HG03342 (cell line): ENCODE results near the gene ANKH.

Source experiments
- ATAC-seq: cut with Tn5 transposase; IDR thresholded peaks from one replicate; pipeline ENCODE4 v1.9.1; 2021; ENCODE audit warnings: mild to moderate bottlenecking, moderate library complexity; ENCODE audit not compliant: unreplicated experiment

Gene ANKH

DNA sequence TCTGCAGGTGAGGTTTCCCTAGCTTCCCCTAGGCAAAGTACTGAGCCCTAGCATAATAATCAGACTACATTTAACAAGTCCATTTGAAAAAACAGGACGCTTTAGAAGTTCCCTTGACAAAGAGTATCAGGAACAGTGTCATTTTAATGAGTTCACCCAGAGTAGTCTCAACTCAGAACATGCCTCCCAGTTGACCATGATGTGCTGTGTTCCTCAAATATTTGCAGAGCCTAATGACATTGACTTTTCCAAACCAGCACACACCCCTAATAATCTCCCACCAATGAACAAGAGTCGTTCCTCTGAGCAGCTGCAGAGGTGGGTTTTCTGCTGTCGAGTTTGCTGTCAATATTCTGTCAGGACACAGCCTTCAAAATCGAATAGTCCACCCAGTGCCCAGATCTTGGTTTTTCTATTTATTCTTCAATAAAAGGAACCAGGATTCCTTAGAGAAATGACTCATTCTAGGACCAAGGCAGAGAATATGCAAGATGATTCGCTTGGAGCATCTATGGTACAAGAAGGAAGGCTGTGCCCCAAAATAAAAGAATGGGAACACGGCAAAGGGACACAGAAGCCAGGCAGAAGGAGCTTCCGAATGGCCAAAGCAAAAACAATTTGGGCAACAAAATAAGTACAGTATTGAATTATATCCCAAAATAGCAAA lies 149.5 kb downstream of the ANKH start:
- ATAC-seq: no peak

DNA sequence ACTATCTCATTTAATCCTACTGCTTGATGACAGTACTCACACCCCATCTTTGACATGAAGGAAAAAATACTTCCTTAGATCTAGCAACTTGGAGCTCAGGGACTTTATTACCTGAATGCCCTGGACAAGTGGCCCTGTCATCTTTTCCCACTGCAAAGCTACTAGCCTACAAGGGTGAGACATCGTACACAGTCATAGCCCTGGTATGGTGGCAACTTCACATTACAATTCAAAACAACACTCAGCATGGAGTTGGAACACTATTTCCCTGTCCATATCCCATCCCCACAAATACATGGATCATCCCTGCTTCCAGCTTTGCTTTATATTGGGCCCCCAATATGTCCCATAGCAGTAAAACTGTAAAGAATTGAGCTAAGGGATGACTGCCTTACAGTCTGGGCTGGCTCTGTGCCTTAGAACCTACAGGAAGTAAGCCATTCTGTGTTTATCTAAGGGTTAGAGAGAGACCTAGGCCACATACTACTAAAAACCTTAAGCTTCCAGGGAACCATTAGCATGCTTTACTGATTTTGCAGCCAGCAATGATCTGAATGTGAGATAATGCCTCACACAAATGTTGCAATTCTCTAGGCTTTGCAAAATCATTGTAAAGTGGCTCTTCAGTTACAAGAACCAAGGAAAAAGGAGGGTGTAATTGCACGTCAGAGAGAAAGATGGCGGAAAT lies 151.2 kb downstream of the ANKH start:
- ATAC-seq: no peak

DNA sequence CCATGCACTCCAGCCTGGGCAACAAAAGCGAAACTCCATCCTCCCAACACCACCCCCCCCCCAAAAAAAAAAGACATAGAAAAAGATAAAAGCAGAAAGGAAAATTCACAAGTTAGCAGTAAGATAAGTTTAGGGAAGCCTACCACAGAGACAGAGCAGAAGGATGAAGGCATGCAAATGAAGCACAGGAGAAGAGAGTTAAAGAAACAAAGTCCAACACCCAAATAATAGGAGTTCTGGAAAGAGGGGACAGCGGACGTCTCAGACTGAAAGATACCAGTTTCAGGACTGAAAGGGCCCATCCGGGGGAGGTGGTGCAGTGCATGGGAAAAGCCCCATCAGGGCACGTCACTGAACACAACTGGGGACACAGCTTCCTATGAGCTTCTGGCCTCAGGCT lies 152.8 kb downstream of the ANKH start:
- no peak for ATAC-seq

DNA sequence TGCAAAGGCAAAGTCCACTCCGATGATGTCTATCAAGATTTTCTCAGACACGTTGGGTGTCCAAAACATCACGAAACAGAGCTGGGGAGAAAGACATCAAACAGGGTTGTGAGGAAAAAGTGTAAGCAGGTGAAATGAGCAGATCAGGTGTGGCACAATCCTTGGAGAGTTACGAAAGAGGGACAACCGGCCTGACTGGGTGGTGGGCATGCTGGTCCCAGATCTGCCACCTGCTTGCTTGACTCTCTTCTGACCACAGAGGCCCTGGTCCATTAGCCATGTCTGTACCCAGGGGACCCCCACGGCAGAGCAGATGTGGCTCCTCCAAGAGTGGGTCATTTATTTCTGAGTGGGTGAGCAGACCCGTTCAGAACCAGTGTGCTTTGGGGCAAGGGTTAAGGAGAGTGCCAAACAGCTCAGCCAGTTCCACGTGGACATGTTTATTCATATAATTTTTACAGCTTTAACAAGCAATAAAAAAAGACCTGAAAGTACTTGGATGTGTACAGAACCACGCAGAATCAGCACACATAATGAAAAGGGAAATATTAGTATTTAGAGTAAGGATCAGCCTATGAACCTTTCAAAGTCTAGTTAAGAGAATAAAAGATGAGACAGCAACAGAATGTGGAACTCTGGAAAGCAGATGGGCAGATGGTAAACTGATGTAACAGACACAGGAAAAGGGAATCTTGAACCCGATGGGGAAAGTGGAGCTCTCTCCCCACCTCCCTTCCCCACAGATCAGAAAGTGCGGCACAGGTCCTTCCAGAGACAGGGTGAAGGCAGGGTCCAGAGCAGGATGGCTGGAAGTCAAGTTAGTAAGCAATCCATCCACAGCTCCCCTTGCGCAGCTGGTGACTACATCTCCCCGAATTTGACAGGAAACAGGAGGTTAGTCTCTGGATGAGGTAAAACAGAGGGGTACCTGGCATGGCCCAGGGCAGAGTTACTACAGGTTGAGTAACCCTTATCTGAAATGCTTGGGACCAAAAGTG lies 154.5 kb downstream of the ANKH start:
- ATAC-seq: no peak

DNA sequence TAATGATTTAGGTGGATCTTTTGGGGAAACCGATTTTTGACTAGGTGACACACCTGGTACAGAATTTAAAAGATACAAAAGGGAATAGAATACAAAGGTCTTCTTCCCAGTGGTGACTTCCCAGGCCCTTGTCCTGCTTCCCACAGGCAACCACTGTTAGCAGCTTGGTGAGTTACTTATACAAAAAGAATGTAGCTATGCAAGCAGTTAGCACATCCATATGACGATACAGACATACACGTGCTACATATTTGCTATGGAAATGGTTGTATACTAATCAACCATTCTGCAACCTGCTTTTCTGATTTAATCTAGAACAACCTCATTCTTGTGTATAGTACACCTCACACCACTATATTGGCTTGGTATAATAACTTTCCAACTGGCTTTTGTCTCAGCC lies 156.1 kb downstream of the ANKH start:
- no peak for ATAC-seq

DNA sequence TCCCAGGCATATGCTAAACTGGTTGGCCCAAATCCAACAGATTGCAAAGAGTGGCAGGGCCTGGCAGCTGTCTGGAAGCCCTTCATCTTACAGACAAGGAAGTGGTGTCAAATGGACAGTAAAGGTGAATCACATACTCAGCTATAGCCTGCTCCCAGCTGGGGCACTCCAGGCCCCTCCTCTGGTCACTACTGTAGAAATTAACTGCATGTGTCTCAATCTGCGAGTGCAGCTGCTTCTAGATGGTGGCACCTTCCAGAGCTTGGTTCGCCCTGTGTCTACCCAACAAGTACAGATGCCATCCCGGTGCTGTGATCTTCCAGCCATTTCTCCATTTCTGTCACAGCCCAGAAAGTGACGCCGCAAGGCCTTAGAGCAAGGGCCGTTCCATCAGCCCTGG lies 156.9 kb downstream of the ANKH start:
- no peak for ATAC-seq

DNA sequence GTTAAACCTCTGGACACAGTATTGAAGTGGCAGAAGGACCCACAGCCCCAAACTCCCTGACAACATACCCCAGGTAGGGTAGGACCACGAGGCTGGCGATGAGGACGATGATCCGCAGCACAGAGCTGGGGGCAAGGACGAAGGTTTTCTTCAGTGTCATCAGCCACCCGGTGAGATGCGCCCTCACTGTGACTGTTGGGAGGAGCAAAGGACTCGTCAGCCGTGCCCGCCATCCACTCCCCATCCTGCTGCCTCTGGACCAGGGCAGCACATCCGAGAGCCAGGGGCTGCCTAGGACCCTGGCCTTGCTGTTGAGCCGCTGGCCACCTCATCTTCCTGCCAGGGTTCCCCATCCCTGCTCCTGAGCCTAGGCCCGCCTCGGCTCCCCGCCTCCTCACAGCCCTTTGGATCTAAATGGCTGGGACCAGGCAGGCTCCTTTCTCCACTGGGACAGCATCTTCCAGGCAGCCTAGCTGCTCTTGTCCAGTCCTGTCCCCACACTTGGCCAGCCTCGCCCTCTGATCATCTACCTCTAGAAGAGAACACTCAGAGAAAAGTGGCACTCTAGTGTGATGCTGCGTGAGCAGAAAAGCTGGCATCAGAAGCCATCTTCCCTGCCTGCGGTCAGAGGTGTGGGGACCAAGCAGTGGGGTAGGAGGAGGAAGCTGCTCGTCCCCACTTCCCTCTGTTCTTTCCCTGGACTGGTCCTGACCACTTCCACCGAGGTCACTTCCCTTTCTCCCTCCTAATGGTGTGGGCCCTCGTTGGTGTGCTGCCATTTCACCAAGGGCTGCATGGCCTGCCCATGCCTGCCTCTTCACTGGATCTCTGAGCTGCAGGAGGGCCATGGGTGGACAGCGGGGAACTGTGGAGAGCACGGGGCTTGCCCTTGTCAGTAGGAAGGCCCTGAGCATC lies 157.8 kb downstream of the ANKH start:
- no peak for ATAC-seq

DNA sequence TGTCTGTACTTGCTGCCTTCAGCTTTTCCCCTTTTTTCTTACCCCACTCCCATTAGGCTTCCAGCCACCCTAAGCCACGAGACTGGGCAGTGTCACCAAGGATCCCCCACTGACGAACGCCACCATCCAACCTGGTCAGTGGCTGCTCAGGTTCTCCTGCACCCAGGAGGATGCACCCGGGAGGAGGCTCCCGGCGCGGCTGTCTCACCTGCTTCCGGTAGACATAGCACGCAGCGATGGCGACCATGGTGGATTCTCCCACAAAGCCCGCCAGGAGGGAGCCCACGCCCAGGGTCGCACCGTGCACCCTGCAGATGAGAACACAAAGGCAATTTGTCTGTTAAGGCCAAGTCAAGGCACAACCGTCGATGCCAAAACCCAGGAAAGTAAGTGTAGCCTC lies 158.9 kb downstream of the ANKH start:
- no peak for ATAC-seq

DNA sequence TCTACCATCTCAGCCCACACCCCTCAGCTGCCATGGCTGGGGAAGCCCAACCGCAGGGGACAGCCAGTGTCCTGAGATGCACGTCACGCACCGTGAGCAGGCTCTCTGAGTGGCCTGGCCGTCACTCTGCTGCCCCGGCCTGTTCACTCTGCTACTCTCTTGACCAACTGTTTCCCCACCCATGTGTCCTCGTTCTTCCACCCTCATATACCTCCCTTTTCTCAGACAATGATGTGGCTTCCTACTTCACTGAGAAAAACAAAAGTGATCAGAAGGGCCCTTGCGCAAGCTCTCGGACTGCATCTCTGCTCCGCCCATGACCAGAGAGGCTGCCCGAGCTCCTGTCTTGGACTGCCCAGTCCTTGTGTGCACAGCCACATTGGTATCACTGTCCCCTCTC lies 159.4 kb downstream of the ANKH start:
- no peak for ATAC-seq

DNA sequence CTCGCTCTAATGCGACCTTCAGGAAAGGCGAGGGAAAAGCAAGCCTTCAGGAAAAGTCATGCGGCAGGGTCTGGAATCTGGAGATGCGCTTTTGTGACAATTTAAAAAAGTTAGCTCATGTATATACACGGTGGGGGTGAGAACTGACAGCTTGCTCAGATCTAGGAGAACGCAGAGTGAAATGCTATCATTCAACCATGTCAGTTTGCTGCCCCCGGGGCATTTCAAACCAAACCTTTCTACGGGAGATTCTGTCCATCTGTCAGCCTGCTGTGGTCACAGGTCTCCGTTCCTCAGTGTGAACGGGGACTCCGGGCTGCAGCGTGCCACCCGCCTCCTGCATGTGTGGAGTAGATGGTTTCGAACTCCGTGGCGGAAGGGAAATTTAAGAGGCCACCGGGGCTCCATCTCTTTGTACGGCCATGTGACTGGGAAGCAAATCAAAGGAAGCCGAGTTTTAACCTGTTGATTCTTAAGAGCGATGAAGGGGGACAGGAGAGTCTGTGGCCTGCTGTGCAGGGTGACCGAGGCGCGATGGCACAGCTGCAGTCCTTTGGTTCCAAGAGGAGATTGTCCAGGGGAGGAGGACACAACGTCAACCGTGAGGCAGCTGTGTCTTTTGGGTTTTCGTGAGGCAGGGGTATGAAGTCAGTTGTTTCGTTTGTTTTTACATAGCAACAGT lies 161.1 kb downstream of the ANKH start:
- no peak for ATAC-seq

DNA sequence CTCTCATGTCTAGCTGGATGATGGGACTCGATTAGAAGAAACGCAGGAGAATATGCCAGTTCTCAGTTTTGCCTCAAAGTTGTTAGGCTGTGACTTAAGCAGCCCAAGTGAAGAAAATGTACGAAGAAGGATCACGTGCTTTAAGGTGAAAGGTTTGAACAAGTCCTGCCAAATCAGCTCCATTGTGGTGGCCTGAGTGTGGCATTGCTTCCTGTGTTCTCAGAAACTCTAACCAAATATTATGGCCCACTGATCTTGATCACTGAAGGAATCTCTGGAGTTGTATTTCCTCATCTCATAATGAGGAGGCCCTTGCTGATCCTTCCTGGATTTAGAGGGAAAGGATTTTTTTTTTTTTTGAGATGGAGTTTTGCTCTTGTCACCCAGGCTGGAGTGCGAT lies 163.0 kb downstream of the ANKH start:
- no peak for ATAC-seq

DNA sequence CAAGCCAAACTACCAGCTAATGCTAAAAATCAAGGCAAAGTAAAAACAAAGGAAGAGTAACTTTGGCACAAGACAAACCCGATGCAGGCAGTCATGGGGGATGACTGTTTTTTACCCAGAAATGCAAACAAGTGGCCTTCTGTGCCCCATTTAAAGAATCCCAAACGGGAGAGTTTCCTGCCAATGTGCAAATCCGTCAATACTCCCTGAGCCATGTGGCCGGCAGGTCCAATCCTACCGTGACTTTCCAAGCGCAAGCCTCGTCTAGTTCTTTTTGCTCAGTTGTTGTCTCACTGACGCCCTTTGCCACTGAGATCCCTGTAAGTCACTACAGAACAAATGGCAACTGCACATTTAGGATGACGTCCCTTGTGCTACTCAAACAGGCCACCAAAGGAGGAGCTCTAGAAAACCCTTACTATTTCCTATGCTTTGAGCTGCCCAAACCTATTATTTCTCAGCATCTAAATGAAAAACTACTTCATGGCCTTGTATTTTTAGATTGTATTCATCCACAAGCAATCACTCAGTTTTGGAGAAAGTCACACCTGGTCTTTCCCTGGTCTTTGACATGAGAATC lies 163.7 kb downstream of the ANKH start:
- no peak for ATAC-seq

DNA sequence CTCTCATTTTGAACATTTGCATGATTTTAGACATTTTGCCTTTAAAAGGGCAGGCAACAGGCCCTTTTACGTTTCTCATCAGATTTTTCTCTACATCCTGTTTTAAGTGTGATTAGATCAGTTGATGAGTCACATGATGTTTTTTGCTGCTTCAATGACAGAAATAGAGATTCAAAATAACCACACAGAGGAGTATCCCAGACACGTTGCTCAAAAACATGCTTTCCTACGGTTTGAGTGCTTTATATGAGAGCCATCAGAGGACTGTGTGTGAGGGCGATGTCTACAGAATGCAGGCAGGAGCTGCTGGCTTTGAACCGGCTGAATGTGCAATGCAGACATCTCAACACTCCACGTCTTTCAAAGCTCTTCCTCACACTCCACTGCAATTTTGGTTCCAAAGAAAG lies 165.0 kb downstream of the ANKH start:
- no peak for ATAC-seq

DNA sequence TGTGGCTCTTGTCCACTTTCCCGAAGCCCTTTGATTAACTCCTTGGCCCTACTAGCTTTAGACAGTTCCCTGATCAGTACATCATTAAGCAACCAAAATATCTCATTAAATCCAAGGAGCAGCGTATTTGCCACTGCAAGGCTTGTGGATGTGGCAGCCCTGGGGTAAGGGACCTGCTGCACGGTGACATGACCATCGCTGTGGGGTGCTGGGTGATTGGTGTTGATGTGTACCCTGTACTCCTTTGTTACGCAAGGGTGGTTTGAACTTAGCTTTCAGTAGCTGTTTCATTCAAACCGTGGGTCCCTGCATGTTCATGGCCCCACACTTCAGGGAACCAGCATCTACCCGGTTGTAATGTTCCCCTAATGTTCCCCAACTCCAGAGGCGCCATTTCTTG lies 166.0 kb downstream of the ANKH start:
- ATAC-seq: no peak

DNA sequence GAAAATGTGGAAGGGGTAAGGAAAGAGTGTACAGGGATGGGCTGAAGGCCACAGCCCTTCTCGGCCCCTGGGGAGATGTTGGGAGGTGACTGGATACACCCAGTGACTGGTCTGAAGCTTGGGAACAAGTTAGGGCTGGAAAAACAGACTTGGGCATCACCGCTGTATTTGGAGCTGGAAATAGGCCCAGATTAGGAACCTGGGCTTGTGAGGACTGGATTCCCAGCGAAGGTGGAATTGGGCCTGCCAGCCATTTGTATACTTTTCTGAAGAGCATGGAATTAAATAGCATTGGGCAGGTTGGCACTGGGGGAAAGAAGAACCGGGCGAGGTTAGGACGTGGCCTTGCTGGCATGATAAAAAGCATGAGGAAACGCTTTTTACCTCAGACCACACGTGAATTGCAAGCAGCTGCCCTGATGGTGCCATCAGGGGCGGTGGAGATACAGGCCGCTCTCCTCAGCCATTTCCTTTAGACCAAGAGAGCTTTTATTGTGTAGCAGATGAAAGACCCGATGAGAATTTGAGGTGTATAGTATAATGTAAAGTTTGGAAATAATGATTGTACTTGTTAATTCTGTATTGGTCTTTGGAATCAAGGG lies 169.2 kb downstream of the ANKH start:
- ATAC-seq: no peak

DNA sequence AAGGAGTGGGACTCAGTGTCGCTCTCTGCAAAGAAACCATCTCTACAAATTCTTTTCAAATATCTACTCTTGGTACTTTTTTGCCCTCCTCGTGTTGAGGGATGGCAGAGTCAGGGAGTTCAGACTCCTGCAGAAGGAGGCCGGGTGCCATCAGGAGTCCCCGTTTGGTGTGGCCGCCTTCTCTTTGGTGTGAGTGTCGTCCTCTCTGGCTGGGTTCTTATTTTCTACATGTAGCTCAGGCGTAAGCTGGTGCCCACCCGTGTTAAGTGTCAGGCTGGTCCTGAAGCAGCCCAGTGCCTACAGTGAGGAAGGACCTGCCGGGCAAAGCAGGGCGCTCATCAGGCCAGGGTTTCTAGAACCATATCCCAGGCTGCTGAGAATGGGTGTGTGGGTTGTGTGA lies 170.0 kb downstream of the ANKH start:
- no peak for ATAC-seq

DNA sequence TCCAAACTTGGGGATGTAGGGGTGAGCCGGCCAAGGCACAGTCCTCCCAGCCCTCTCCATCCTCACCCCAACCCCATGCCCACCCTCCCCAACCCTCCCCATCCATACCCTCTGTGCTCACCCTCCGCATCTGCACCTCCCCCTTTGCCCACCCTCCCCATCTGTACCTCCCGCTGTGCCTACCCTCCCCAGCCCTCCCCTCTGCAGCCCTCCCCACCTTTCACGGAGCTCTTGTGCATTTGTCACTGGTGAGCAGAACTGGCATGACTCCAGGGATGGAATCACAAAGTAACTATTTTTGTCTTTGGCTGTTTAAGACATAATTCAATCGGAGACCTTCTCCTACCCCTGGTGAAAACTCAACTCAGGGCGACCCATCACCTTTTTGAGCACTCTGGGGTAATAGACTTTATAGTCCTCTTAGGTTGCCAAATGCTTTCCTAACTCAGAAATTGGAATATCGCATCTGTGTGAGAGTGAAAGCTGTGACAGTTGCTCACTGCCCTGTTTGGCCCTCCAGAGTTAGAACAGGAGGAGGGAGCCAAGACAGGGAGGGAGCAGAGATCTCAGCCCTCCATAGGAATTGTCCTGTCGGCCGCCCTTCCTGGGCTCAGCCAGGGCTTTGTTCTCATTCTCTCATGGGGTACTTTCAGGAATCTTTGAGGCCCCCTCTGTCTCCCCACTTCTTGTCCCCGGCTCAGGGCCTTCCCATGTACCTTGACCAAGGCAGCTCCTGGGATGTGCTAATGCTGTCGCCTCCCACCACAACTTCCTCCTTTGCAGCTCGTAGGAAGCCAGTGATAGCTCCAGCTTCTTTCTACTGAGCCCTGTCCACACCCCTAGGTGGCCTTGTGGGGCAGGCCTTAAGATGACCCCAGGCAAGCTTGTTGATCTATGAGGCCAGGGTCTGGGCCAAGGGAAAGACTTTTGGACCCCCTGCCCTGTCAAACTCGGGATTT lies 170.8 kb downstream of the ANKH start:
- no peak for ATAC-seq

DNA sequence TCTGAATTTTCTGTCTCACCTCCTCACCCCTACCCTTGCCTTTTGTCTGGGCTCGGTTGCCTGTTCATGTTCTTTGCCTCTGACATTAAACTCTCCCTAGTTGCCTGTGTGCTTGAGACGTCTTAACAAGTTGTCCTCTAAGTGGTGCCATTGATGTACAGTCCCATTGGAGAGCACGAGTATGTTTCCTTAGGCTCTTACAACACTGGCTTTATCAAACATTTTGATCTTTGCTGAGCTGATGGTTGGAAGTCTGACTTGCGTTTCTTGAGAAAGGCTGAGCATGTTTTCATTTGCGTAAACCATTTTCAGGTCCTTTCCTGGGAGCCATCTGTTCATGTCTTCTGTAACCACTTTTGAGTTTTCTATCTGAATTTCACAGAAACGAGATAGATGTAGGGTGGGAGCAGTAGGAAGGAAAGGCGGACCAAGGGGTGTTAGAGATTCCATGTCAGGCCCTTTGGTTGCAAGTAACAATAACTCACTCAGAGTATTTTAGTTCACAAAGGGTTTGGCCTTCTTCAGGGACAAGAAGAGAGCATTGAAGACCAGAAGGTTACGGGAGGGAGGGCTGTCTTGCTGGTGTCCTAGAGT lies 171.7 kb downstream of the ANKH start:
- ATAC-seq: no peak
